ENCODE data around the gene AMOTL1. TPM values are rescaled to one million over a fixed set of nuclear protein-coding genes. Genes with fewer than 3 reads are reported as not detected.

The AMOTL1 gene
- total RNA-seq, 1 donor from 2014 or later: 57.2 TPM

DNA sequence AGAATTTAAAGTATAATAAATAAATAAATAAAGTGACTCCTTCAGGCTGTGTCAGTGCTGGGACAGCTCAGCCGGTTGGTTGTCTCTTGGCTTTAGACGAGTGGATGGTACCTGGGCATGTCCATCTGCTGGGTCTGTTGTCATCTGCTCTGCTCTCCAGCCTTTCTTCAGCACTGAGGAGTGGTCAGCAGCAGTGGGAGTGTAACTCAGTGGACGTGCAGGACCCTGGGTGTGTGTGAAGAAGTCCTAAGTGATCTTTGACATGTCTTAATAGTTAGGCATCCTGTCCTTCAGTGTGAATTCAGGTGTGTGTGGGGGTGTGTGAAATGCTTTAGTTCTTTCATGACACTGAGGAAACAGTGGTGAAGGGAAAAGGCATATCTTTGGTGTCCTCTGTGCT, 24.3 kb downstream of the AMOTL1 start:
- DNase-seq (no peak), ATAC-seq (no peak)
- Histone ChIP-seq H3K27ac (no peak overlapping the region), H3K36me3 (no peaks in the 10 kb centered on the region), H3K4me1 (peaks cover 71% of the 10 kb centered on the region), H3K4me3 (no peak overlapping the region), H3K27me3 (ENCODE audit: low read depth) (no peaks in the 10 kb centered on the region), H3K9me3 (no peaks in the 10 kb centered on the region)
- TF ChIP-seq, protein P1, sequence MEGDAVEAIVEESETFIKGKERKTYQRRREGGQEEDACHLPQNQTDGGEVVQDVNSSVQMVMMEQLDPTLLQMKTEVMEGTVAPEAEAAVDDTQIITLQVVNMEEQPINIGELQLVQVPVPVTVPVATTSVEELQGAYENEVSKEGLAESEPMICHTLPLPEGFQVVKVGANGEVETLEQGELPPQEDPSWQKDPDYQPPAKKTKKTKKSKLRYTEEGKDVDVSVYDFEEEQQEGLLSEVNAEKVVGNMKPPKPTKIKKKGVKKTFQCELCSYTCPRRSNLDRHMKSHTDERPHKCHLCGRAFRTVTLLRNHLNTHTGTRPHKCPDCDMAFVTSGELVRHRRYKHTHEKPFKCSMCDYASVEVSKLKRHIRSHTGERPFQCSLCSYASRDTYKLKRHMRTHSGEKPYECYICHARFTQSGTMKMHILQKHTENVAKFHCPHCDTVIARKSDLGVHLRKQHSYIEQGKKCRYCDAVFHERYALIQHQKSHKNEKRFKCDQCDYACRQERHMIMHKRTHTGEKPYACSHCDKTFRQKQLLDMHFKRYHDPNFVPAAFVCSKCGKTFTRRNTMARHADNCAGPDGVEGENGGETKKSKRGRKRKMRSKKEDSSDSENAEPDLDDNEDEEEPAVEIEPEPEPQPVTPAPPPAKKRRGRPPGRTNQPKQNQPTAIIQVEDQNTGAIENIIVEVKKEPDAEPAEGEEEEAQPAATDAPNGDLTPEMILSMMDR (IDR thresholded peaks at IDR 0.05): no peak
- intact Hi-C loops (cut with DNase I): no loop called here

DNA sequence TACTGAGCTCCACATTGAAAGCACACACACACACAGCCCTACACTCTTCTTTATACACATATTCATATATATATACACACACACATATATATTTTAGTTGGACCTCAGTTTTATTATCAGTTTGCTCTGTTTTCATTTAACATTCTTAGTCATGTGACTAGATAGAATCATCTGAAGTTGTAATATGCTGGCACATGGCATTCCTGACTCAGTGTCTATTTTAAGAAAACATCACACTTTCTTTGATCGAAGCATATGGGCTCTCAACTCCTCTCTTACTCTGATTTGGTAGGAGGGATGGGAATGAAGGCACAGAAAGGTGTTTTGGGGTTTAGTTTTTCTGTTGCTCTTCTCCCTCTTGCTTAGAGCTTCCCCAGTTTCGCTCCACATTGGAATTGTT, 24.8 kb downstream of the AMOTL1 start:
- TF ChIP-seq, protein P1 (IDR thresholded peaks at IDR 0.05): no peak
- Histone ChIP-seq H3K27ac (no peak overlapping the region), H3K4me1 (peaks cover 67% of the 10 kb centered on the region)

DNA sequence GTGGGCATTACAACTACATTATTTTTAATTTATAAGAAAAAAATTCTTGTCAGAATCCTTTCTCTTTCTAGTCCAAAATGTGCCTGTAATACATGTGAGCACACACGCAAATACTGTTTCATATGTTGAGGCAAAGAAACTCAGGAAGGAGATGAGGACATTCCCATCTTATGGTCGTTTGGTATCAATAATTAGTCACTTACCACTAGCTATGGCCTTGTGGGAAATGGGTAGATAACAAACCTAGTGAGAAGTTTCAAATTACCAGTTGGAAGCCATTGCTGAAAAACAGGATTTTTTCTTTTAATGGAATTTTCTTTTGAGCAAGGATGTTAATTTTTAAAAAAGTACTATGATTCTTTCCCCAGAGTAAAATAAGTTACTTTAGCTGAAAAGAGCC, 25.7 kb downstream of the AMOTL1 start:
- no peak for DNase-seq
- intact Hi-C loops (cut with DNase I): no loop called here
- H3K4me3 ChIP-seq: no peak overlapping the region
- peak overlapping the region; percentile 65 for H3K27ac ChIP-seq
- H3K9me3 ChIP-seq: no peaks in the 10 kb centered on the region
- peaks cover 58% of the 10 kb centered on the region for H3K4me1 ChIP-seq
- ATAC-seq: no peak
- no peaks in the 10 kb centered on the region for H3K27me3 ChIP-seq (ENCODE audit: low read depth)
- H3K36me3 ChIP-seq: no peaks in the 10 kb centered on the region
- TF ChIP-seq, protein P1 (IDR thresholded peaks at IDR 0.05): no peak

More for the DNA sequence above, 24.8 kb downstream of the AMOTL1 start:
- DNase-seq: no peak
- Histone ChIP-seq H3K9me3 (no peaks in the 10 kb centered on the region), H3K4me3 (no peak overlapping the region), H3K36me3 (no peaks in the 10 kb centered on the region), H3K27me3 (ENCODE audit: low read depth) (no peaks in the 10 kb centered on the region)
- intact Hi-C loops (cut with DNase I): no loop called here
- ATAC-seq: no peak

DNA sequence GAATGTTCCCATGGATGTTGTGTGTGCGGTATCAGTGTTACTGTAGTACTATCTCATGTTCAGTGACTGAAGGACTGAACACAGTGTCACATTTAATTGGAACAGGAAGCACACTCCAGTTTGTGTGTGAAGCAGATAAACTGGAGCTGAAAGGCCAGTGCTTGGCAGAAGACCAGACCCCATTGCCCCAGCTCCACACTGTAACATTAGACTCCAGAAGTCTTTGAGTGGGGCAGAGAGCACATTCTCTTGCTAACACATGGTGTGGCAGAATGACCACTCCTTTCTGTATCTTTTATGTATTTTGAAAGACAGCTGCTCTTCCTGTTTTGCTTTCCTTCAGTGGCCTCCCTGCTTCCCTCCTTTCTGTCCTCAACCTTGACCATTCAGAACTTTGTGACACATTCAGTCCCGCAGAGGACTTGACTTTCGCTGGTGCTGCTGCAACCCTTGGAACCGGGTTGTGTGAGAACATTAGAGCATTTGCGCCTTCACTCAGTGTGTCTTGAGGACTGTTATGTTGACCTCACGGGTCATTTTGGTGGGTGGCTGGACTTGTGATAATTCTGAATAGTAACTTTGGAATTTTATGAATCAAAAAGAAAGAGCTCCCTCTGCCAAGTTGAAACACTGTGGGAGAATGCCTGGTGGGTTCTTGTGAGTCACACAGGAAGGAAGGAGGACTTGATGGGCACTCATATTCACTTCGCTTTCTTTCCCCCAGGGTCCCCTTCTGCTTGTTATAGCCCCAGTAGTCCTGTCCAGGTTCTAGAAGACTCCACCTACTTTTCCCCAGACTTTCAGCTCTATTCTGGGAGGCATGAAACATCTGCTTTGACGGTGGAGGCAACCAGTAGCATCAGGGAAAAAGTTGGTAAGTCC, 26.4 kb downstream of the AMOTL1 start:
- peak; percentile 66 for DNase-seq
- TF ChIP-seq, protein P1 (IDR thresholded peaks at IDR 0.05): no peak
- H3K27ac ChIP-seq: peak overlapping the region; percentile 65

DNA sequence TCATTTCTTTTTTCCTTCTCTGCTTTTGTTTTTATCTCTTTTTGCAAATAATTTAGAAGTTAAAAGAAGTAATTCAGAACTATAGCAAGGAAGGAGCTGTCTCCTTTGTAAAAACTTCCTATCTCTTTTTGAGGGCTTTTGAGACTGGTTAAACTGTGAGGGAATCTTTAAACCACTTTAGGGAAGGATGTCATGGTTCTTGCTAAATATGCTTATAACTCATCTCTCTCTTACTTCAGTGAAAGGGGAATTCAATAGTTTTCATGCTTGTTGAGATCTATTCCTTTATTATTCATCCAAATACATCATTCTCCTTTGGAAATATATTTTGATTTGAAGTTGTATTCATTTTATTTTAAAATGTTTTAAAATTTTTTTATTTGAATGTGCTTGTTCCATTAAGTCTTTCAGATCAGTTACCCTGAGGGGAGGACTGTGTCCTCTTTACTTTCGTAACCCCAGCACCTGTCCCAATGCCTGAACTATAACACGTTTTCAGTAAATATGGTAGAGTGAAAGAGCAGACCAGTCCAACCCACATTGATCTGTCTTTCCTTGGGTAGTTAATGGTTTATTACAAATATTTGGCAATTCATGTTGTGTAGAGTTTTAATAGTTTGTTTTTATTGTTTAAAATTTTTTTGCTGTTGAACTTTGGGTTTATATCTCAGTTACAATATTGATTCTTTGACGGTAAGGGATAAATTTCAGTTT, 27.5 kb downstream of the AMOTL1 start:
- ATAC-seq: no peak
- no peaks in the 10 kb centered on the region for H3K9me3 ChIP-seq
- intact Hi-C loops (cut with DNase I): no loop called here
- TF ChIP-seq, protein P1 (IDR thresholded peaks at IDR 0.05): no peak
- H3K4me1 ChIP-seq: peaks cover 47% of the 10 kb centered on the region
- H3K27ac ChIP-seq: no peak overlapping the region
- H3K4me3 ChIP-seq: no peak overlapping the region
- no peaks in the 10 kb centered on the region for H3K27me3 ChIP-seq (ENCODE audit: low read depth)
- no peak for DNase-seq
- peaks cover 15% of the 10 kb centered on the region for H3K36me3 ChIP-seq

More for the DNA sequence above, 26.4 kb downstream of the AMOTL1 start:
- peak; percentile 79 to 89 for ATAC-seq
- Histone ChIP-seq H3K27me3 (ENCODE audit: low read depth) (no peaks in the 10 kb centered on the region), H3K9me3 (no peaks in the 10 kb centered on the region), H3K4me1 (peaks cover 51% of the 10 kb centered on the region), H3K4me3 (no peak overlapping the region), H3K36me3 (peaks cover 4% of the 10 kb centered on the region)
- intact Hi-C loops (cut with DNase I): no loop called here

Measured in lower lobe of right lung (tissue), 2 donors.